Skeletal muscle cell (primary cell): ENCODE measurements around the gene PSMG4.

ENCODE experiments used
- DNase-seq: peaks from one replicate; pipeline ENCODE4 v3.0.0-alpha.2; 2010; ENCODE audit warnings: low read depth
- H3K4me3 ChIP-seq: 2 replicates; pipeline ENCODE4 v1.5.1; 2011; ENCODE audit warnings: low read depth, mild to moderate bottlenecking, control low read depth, low read length, moderate library complexity

PSMG4 gene

DNA sequence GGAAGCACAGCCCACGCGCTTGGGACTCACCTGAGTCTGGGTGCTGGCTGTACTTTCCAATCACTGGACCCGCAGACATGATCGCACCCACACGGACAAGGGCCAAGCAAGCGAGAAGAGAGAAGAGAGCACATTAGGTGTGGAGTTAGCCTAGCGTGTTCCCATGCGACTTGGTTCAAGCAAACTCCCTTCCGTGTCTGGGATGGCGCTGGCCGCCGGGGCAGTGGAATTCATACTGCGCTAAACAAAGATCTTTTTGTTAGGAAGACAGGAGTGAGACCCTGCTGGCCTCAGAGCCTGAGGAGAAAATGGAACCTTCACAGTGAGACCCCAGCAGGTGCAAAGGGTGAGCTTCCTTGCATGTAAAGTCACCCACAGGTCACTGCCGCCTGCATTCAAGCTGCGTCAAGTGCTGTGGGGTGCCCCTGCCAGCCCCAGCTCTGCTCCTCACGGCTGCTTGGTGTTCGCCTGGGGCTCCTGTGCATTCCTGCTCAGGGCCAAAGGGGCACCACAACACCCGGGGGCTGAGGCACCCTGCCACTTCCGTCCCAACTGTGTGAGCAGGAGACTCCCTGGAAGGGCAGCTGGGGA is 26.4 kb downstream of the PSMG4 start:
- no peak overlapping the region for H3K4me3 ChIP-seq
- DNase-seq: no peak

DNA sequence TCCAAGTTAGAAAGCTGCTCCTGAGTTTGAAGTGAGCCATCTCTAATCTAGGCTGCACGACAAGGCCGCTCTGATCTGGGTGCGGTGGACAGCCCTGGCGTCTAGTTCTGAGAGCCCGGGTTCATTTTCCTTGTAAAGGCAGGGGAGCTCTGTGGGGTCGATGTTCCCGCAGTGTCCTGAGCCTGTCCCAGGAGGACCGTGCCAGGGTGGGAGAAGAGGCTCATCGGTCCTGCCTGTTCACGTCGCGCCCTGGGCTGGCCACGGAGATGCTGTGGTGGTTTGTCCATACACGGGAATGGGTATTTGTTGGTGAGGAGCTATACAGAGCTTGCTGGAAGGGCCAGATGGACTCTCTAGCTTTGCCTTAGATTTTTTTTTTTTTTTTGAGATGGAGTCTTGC is 27.0 kb downstream of the PSMG4 start:
- no peak overlapping the region for H3K4me3 ChIP-seq
- DNase-seq: no peak

DNA sequence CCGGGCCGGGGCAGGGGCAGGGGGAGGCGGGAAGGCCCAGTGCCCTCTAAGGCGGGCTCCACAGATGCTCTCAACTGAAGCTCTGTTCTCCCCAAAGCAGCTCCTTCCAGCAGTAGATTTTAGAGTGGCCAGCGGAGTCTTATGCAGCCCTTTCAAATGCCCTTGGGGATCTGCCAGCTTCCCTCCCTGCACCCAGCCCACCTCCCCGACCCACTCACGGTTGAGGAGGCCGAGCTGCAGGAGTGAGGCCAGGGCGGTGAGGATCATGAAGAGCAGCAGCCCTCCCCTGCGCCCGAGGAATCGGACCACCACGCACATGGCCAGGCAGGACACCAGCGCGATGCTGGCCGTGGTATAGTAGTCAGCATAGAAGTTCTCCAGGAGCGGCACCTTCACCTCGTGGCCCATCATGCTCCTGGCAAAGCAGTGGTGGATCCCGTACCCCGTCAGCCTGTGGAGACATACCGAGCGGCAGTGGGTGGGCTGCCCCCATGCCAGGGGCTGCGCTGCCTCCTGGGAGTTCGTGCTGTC is 28.0 kb downstream of the PSMG4 start:
- no peak overlapping the region for H3K4me3 ChIP-seq
- DNase-seq: no peak

DNA sequence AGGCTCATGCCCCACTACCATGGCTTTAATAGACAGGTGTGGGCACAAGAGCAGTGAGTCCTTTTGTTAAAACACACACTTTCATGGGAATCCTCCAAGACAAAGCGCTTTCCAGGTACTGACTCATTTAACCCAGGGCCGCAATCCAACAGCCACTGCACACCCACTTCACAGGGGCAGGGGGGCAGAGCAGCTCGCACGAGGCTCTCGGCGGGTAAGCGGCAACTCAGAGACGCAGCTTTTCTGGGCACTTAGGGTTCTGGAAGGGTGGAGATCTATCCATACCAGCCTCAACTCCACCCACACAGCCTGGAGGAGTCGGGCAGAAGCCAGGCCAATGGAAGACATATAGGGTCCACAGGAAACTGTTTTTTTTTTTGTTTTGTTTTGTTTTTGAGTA is 28.6 kb downstream of the PSMG4 start:
- no peak for DNase-seq

GRCh38 chr6:3287976-3288707 is 29.4 kb downstream of the PSMG4 start:
- H3K4me3 ChIP-seq: no peak overlapping the region
- DNase-seq: no peak

More for the DNA sequence above, 28.6 kb downstream of the PSMG4 start:
- H3K4me3 ChIP-seq: no peak overlapping the region

- H3K4me3 ChIP-seq: no peak overlapping the region
- DNase-seq: no peak
Measured at GRCh38 chr6:3288711-3289663, 30.2 kb downstream of the PSMG4 start.

GRCh38 chr6:3289664-3290055 is 30.9 kb downstream of the PSMG4 start:
- no peak for DNase-seq
- H3K4me3 ChIP-seq: no peak overlapping the region

DNA sequence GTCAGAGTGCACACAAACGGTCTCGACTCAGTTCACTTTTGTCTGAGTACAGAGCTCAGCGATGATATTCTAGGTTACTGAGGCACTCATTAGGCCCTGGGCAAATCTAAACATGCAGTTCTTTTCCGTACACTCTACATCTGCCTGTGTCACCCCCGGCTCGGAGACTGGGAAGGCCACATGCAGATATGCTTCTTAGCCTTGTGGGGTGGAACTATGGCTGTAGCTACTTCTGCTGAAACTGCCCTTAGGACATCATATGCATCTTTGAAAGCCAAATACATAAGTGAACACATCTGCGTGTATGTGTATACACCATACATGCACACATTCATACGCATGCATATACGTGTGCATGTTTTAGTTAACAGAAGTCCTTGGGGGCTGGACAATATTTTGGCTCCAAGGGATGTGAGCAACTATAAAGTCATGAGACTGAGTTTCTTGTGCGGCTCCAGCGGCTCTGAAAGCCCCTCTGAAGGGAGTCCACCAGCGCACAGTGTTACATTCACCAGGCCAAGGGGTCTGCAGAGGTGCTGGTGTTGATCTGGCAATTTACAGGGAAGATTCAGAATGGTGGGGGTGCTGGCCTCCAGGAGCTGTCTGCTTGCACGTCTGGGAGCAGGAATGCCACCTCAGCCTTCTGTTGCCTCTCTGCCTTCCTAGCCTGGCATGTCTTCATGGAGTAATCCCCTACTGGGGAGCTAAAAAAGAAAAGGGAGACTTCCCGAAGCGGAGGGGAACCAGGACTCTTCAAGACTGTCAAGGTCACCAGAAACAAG is 31.6 kb downstream of the PSMG4 start:
- DNase-seq: no peak
- no peak overlapping the region for H3K4me3 ChIP-seq

DNA sequence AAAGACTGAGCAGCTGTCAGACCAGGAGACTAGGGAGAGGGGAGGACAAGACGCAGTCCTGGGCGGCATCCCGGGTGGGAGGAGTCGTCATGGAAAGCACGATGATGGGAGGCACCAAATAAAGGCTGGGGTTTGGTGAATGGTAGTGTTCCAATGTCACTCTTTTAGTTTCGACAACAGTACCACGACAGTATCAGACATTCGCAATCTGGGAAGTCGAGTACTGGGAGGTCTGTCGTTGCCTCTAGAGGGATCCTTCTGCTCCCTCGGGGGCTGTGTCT is 32.1 kb downstream of the PSMG4 start:
- DNase-seq: no peak
- H3K4me3 ChIP-seq: no peak overlapping the region

GRCh38 chr6:3291346-3291745 is 32.6 kb downstream of the PSMG4 start:
- H3K4me3 ChIP-seq: no peak overlapping the region
- no peak for DNase-seq

DNA sequence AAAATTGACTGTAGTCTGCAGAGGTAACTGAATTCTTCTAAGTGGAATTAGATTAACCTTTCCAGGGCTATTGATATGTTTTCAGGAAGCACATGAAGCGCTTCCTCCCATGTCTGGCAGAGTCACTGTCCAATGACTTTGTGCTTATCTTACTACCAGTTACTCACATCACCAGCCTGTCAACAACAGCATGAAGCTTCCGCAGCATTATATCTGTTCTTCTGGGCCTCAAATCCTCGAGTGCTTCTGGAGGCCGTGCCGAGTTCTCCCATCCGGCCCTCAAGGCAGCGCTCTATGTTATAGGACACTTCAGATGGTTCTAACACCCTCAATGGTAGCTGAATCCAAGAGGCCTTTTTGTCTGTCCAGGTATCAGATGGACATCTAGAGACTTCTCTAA is 33.2 kb downstream of the PSMG4 start:
- DNase-seq: no peak
- H3K4me3 ChIP-seq: no peak overlapping the region

GRCh38 chr6:3292431-3293197 is 33.9 kb downstream of the PSMG4 start:
- no peak for DNase-seq
- no peak overlapping the region for H3K4me3 ChIP-seq

- DNase-seq: no peak
Measured at GRCh38 chr6:3293271-3294155, 34.8 kb downstream of the PSMG4 start.

GRCh38 chr6:3294396-3294795 is 35.6 kb downstream of the PSMG4 start:
- DNase-seq: no peak
- H3K4me3 ChIP-seq: no peak overlapping the region

More at GRCh38 chr6:3293271-3294155, 34.8 kb downstream of the PSMG4 start:
- H3K4me3 ChIP-seq: no peak overlapping the region

GRCh38 chr6:3294921-3295871 is 36.4 kb downstream of the PSMG4 start:
- DNase-seq: no peak
- no peak overlapping the region for H3K4me3 ChIP-seq

- DNase-seq: no peak
- H3K4me3 ChIP-seq: no peak overlapping the region
Measured at GRCh38 chr6:3296078-3296477, 37.3 kb downstream of the PSMG4 start.

DNA sequence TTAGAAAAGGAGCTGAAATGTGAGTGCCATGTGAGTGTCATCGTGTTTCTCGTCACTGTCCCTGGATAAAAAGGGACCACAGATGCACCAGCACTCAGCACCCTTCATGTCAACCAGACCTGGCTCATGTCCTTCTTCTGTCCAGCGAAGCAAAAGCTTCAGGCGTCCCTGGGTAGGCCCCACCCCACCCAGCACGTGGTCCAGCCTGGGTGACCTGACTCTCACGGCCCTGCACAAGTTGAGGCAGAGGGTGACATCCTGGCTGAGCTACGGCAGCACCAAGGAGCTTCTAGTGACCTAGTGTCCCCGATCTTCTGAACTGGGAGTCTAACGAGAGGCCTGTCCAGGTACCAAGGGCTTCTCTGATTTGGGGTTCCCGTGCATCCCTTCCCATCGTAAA is 37.8 kb downstream of the PSMG4 start:
- DNase-seq: no peak
- no peak overlapping the region for H3K4me3 ChIP-seq
